Activated CD4-positive, CD25-positive, alpha-beta regulatory T cell treated with anti-CD3 and anti-CD28 coated beads, Interleukin-2, amount 50 U/mL, for 72 hours (primary cell): ENCODE measurements around the gene GAK.

ENCODE experiments used
- DNase-seq: peaks from one replicate; pipeline ENCODE4 v3.0.0; 2021

Gene GAK

GRCh38 chr4:963276-964225 lies 31.4 kb upstream of the GAK start:
- DNase-seq: no peak

GRCh38 chr4:962231-963208 lies 30.4 kb upstream of the GAK start:
- no peak for DNase-seq

- no peak for DNase-seq
These were observed 29.5 kb upstream of the GAK start for GRCh38 chr4:961351-962230.

- no peak for DNase-seq
These were observed 28.7 kb upstream of the GAK start for GRCh38 chr4:960636-961350.

GRCh38 chr4:960140-960635 lies 28.1 kb upstream of the GAK start:
- no peak for DNase-seq

- no peak for DNase-seq
These were observed 27.4 kb upstream of the GAK start for GRCh38 chr4:959338-960139.

- no peak for DNase-seq
These were observed 26.7 kb upstream of the GAK start for GRCh38 chr4:958696-959337.

GRCh38 chr4:958314-958665 lies 26.2 kb upstream of the GAK start:
- no peak for DNase-seq

GRCh38 chr4:957581-958313 lies 25.6 kb upstream of the GAK start:
- no peak for DNase-seq

- no peak for DNase-seq
These were observed 25.1 kb upstream of the GAK start for GRCh38 chr4:957231-957580.

GRCh38 chr4:956531-957230 lies 24.6 kb upstream of the GAK start:
- no peak for DNase-seq

- peak; percentile 22 for DNase-seq
These were observed 23.8 kb upstream of the GAK start for GRCh38 chr4:955931-956381.

GRCh38 chr4:955161-955921 lies 23.2 kb upstream of the GAK start:
- no peak for DNase-seq

GRCh38 chr4:954211-955020 lies 22.3 kb upstream of the GAK start:
- DNase-seq: peak; percentile 11

GRCh38 chr4:953574-953915 lies 21.4 kb upstream of the GAK start:
- peak; percentile 24 for DNase-seq

GRCh38 chr4:952881-953573 lies 20.9 kb upstream of the GAK start:
- peak; percentile 21 for DNase-seq
